HG02973 (cell line): Measurements from ENCODE around the gene AFDN.

Source experiments
- ATAC-seq: cut with Tn5 transposase; IDR thresholded peaks from one replicate; pipeline ENCODE4 v1.9.1; 2021; ENCODE audit warnings: moderate library complexity; ENCODE audit not compliant: unreplicated experiment

Gene AFDN

GRCh38 chr6:167794161-167795157 lies 32.3 kb upstream of the AFDN start:
- ATAC-seq: no peak

- ATAC-seq: no peak
Observed at GRCh38 chr6:167795321-167795811, 31.3 kb upstream of the AFDN start.

- no peak for ATAC-seq
Observed at GRCh38 chr6:167795874-167796191, 30.9 kb upstream of the AFDN start.

- no peak for ATAC-seq
Observed at GRCh38 chr6:167796192-167796981, 30.3 kb upstream of the AFDN start.

DNA sequence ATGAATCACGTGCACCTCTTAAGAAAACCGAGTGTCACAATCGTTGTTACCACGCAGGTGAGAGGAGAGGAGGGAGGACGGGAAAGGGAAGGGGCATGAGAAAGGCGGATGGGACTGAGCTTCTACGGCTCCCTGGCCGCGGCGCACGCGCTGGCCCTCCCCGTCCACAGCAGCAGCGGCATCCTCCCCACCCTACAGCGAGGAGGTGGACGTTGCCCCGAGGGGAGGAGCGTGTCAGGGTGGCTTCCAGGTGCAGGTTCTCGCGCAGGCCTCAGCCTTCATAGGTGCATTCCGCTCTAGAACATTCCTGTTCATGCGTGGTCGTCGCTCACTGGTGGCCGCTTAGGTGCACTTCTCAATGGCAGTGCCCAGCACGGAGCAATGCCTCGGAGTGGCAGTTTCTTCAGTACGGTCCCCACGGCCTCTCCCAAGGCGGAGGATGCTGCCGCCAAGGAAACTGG lies 29.7 kb upstream of the AFDN start:
- ATAC-seq: no peak

DNA sequence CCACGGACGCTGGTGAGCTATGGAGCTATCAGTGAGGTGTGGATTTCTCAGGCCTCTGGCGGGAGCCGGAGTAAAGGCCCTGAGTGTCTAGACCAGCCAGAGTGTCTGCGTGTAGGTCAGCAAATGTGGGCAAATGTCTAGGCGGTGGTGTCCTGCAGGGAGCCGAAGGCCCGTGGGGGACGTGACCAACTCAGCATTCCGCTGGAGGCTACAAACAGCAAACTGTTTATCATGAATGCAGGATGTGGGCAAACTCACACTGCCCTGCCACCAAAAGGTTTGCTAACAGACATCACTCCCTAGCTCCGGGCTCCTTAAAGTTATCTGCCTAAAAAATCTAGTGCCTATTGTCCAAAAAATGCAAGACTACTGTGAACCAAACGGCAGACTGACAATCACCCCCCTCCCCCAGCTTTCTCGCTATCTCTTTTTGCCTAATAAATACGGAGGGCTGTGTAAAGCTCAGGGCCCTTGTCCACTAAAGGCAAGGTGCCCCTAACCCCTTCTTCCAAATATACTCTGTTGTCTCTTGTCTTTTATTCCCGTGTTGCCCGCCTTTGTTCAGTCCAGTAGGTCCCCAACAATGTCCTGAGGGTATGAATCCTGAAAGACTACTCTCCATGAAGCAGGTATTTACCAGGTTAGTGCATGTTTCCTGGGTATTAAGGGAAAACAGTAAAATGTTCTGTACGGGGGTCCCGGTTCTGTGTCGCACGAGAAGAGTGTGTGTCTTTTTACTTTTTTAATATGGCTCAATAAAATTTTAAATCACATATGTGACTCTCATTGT lies 29.0 kb upstream of the AFDN start:
- ATAC-seq: no peak

DNA sequence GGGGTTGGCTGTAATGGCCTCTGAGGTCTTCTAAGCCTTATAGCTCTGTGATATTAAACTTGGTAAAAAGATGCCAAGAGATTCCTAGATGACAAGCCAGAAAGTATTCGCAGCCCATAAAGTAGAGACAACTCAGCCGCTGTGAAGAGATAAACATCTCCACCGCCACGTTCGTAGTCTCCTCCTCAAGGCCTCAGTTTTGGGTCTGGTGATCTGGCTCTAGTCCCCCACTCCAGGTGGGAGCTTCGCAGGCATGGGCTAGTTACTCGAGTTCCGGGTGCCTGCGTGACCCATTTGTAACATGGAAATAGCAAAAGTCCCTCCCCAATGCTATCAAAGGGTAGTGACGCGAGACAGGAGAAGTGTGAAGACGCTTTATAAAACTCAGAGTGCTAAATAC lies 28.3 kb upstream of the AFDN start:
- no peak for ATAC-seq

GRCh38 chr6:167799033-167799821 lies 27.5 kb upstream of the AFDN start:
- ATAC-seq: no peak

- ATAC-seq: no peak
Observed at GRCh38 chr6:167800549-167800948, 26.2 kb upstream of the AFDN start.

GRCh38 chr6:167801263-167801662 lies 25.4 kb upstream of the AFDN start:
- no peak for ATAC-seq

- ATAC-seq: no peak
Observed at GRCh38 chr6:167802339-167802738, 24.4 kb upstream of the AFDN start.

DNA sequence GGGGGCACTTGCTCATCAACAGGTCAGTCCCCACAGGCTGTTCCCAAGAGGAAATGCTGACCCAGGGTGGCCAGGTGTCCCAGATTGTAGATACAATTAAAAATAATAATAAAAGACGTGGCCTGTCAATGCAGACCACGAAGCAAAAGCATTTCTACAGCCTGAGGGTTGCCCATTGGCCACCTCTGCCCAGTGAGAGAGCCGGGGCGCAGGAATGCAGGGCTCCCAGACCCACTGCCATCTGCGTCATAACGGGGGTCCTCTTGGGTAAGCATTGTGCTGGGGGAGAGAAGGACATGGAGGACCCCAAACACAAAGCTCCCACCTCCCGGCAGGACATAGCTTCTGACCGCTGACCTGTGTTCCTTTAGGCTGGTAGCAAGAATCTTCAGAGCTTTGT lies 22.9 kb upstream of the AFDN start:
- no peak for ATAC-seq

- ATAC-seq: no peak
Observed at GRCh38 chr6:167804281-167805013, 22.3 kb upstream of the AFDN start.

DNA sequence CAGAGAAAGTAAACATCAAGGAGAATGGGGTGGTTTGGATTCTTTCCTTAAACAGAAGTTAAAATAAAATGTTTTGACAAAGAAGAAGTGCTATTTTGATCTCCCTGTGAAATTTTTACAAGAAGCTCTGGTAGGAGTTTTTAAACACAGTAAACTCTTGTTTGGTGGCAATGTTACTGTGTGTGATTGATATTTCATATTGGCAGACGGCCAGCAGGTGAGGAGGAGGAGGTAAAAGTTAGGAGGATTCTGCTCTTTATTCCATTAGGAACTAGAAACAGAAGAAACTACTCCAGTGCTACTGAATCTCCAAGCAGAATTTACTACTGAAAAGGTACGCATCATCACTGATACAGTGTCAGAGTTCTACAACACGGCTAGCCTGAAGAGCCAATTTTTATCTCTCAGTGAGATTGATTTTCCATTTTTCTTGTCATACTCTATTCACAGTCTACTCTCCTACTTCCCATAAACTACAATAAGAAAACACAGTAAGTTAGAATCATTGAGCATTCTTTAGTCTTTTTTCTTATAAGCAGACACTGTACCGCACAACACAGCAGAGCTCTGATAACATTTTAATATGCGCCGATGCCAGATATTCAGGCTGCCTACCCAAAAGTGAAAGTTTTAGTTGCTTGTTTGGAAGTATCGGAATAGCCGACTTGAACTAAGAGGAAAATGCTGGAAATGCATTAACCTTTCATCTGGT lies 21.2 kb upstream of the AFDN start:
- no peak for ATAC-seq

GRCh38 chr6:167806061-167806700 lies 20.5 kb upstream of the AFDN start:
- no peak for ATAC-seq

GRCh38 chr6:167807200-167807599 lies 19.5 kb upstream of the AFDN start:
- ATAC-seq: no peak

GRCh38 chr6:167807756-167808155 lies 19.0 kb upstream of the AFDN start:
- no peak for ATAC-seq

DNA sequence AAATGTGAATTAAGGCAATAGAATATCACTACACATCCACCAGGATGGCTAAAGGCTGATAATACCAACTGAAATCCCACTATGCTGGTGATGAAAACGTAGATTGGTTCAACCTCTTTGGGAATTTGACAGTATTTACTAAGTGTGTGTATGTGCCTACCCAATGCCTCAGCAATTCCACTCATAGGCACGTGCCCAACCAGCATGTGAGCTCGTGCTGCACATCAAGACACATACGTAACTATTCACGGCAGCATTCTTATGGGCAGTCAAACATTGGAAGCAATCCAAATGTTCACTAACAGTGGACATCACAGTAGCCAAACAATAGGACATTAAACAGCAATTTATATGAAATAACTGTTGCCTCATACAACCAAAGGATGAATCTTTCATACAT lies 15.7 kb upstream of the AFDN start:
- ATAC-seq: no peak
